ENCODE measurements around the gene TRAF7. TPM values are rescaled to one million over a fixed set of nuclear protein-coding genes. Genes with fewer than 3 reads are reported as not detected.

The TRAF7 gene
- total and polyA plus RNA-seq, 2 of the 8 experiments (the other 6 are each of a cell fraction or from before 2014, with no cell fraction given): 96.8 to 148 TPM

- H3K23ac ChIP-seq (ENCODE audit: insufficient read length): no peak overlapping the region
- no peak overlapping the region for H3K14ac ChIP-seq (ENCODE audit: insufficient read length)
- no peak overlapping the region for H2BK5ac ChIP-seq (ENCODE audit: low read depth, low read length)
- peaks cover 10% of the 10 kb centered on the region for H3K79me1 ChIP-seq (ENCODE audit: low read depth, low read length)
- no peak overlapping the region for H3K56ac ChIP-seq (replicated peaks; ENCODE audit: insufficient read length, low read depth, low read length)
- no peak overlapping the region for H4K91ac ChIP-seq (replicated peaks; ENCODE audit: insufficient read length, low read length)
- no peak for DNase-seq (ENCODE audit: low read depth in 1 of 2, low spot score in 2 of 2)
- no peak overlapping the region; the same call in 1 of the 2 replicates for H4K8ac ChIP-seq (ENCODE audit: extremely low read depth, insufficient read depth, low read length)
- TF ChIP-seq SRF (IDR thresholded peaks at IDR 0.05; ENCODE audit: low read depth, low read length) (no peak), JUND (IDR thresholded peaks at IDR 0.05; ENCODE audit: low read length) (no peak), CREB1 (IDR thresholded peaks at IDR 0.05) (no peak), SP4 (IDR thresholded peaks at IDR 0.05; ENCODE audit: low read length) (no peak), EZH2 (IDR thresholded peaks at IDR 0.05; ENCODE audit: low read depth, low read length, severe bottlenecking) (no peak)
- no peak overlapping the region for H3K18ac ChIP-seq (ENCODE audit: extremely low read depth, low read length)
- H3K36me3 ChIP-seq (ENCODE audit: control insufficient read depth in 2 of 4, insufficient read depth in 4 of 4, low read length in 3 of 4): peaks cover 8 to 42% (median 19%) of the 10 kb centered on the region in 4 experiments; a peak in 6 of 8 replicates
- H3K4ac ChIP-seq (replicated peaks; ENCODE audit: insufficient read length, low read depth, low read length): no peak overlapping the region
- no peaks in the 10 kb centered on the region for H3K27me3 ChIP-seq (replicated peaks in 1 of 4; ENCODE audit: control insufficient read depth in 3 of 4, extremely low read depth in 1 of 4, insufficient read depth in 3 of 4, low read length in 3 of 4)
- FAIRE-seq: no peak
- no peak overlapping the region for H2BK15ac ChIP-seq (ENCODE audit: low read length)
- no peak overlapping the region for H3K4me3 ChIP-seq (ENCODE audit: extremely low read depth in 1 of 4, insufficient read depth in 2 of 4, low read depth in 3 of 4, low read length in 4 of 4)
- POLR2A ChIA-PET (ENCODE audit: partially characterized antibody): interaction anchor here (0.7 to 15.1 kb wide), 12 partner anchors 11 to 324 kb away, joined by 3 to 156 read pairs (median 8); partner anchors contain the start of genes CASKIN1, E4F1, ECI1 and TRAF7
- no peak overlapping the region for H4K5ac ChIP-seq (ENCODE audit: insufficient read length, low read depth, low read length)
- H3K9ac ChIP-seq (replicated peaks in 1 of 4; ENCODE audit: extremely low read depth in 1 of 4, low read depth in 3 of 4, low read length in 3 of 4): no peak overlapping the region
- no peak overlapping the region for H2BK12ac ChIP-seq (ENCODE audit: low read depth, low read length)
- peaks cover 0 to 23% (median 12%) of the 10 kb centered on the region in 4 experiments; a peak in 6 of 7 replicates for H3K4me1 ChIP-seq (replicated peaks in 1 of 4; ENCODE audit: control insufficient read depth in 3 of 4, insufficient read depth in 4 of 4, low read length in 3 of 4)
- H3K4me2 ChIP-seq (ENCODE audit: insufficient read depth in 1 of 2, low read depth in 2 of 2, low read length in 2 of 2): no peak overlapping the region
- CTCF ChIA-PET (ENCODE audit: partially characterized antibody): interaction anchor here (0.9 to 2.3 kb wide), 2 partner anchors 9 to 39 kb away, joined by 3 to 6 read pairs; no protein-coding TSS in a partner anchor
- peaks cover 8 to 31% of the 10 kb centered on the region in 2 experiments for H4K20me1 ChIP-seq (replicated peaks in 1 of 2; ENCODE audit: control insufficient read depth in 1 of 2, insufficient read depth in 2 of 2, low read length in 2 of 2)
- no peak overlapping the region for H2BK20ac ChIP-seq (ENCODE audit: low read length)
- H2AFZ ChIP-seq (ENCODE audit: low read length): no peak overlapping the region
- H2BK120ac ChIP-seq (replicated peaks; ENCODE audit: low read depth, low read length): no peak overlapping the region
- H3K9me3 ChIP-seq (ENCODE audit: insufficient read depth in 2 of 2, low read depth in 1 of 2, low read length in 1 of 2): no peaks in the 10 kb centered on the region
- peaks cover 14% of the 10 kb centered on the region; the same call in 1 of the 2 replicates for H3K23me2 ChIP-seq (ENCODE audit: low read depth, low read length)
- H3K79me2 ChIP-seq (ENCODE audit: control insufficient read depth in 1 of 2, insufficient read depth in 2 of 2, low read length in 2 of 2): peaks cover 0 to 14% of the 10 kb centered on the region in 2 experiments; a peak in 2 of 4 replicates
- 98% methylated on average over 20 of the region's 23 CpGs; no CpG with 5 or more reads in 1 of the 2 experiments for WGBS, 2 experiments (ENCODE audit: extremely low coverage in 1 of 2, insufficient coverage in 1 of 2, insufficient read length in 1 of 2, insufficient replicate concordance in 2 of 2, low coverage in 1 of 2, low lambda C conversion rate in 2 of 2, missing lambda C conversion rate in 1 of 2)
- no peak overlapping the region for H3K27ac ChIP-seq (ENCODE audit: low read depth, low read length)
- no peak overlapping the region for H2AK5ac ChIP-seq (ENCODE audit: low read depth, low read length)
Measured at GRCh38 chr16:2208308-2208707, 52.7 kb downstream of the TRAF7 start.
